Breast epithelium (tissue), 4 donors: ENCODE measurements around the gene TPGS2. TPM values are rescaled to one million over a fixed set of nuclear protein-coding genes. Genes with fewer than 3 reads are reported as not detected.

Experiments
- DNase-seq, 2 donors: peaks; one replicate each; pipeline ENCODE4 v3.0.0-alpha.2; 2019; ENCODE audit warnings: low spot score in 2 of 2
- H3K27ac ChIP-seq, 2 donors: fragments of 200-600 bp; sonication (generic) in 1 of 2; one replicate each; pipeline ENCODE4 v1.5.1; 2016 to 2019; ENCODE audit warnings: mild to moderate bottlenecking in 1 of 2
- H3K27me3 ChIP-seq, 2 donors: fragments of 200-600 bp; sonication (generic) in 1 of 2; one replicate each; pipeline versions ENCODE4 v1.5.1 to v1.6.0; 2017 to 2019; ENCODE audit warnings: control low read depth in 1 of 2, mild to moderate bottlenecking in 1 of 2
- H3K36me3 ChIP-seq: fragments of 200-600 bp; one replicate; pipeline ENCODE4 v1.5.1; 2019
- H3K4me1 ChIP-seq, 2 donors: fragments of 200-600 bp; sonication (generic); one replicate each; pipeline ENCODE4 v1.5.1; 2016 to 2019; ENCODE audit warnings: control low read depth in 1 of 2
- H3K4me3 ChIP-seq, 3 donors: fragments of 200-600 bp; sonication (generic); 1 replicate in 2 of 3; 2 replicates in 1 of 3; pipeline ENCODE4 v1.5.1; 2016 to 2019; ENCODE audit warnings: mild to moderate bottlenecking in 3 of 3, moderate library complexity in 2 of 3
- H3K9me3 ChIP-seq, 2 donors: fragments of 200-600 bp; sonication (generic) in 1 of 2; one replicate each; pipeline ENCODE4 v1.5.1; 2016 to 2019; ENCODE audit warnings: control low read depth in 1 of 2
- CTCF ChIP-seq, 3 donors: fragments of 450-650 bp; IDR thresholded peaks; one replicate each; pipeline ENCODE4 v1.5.1; 2016 to 2017; ENCODE audit warnings: antibody characterized with exemption in 3 of 3, mild to moderate bottlenecking in 3 of 3, moderate library complexity in 3 of 3
- POLR2A ChIP-seq: fragments of 450-650 bp; IDR thresholded peaks from one replicate; pipeline ENCODE4 v1.6.1; 2016; ENCODE audit warnings: antibody characterized with exemption, mild to moderate bottlenecking, moderate library complexity
- POLR2AphosphoS5 ChIP-seq, 3 donors: sonication (generic); formaldehyde crosslinking; IDR thresholded peaks; one replicate each; pipeline ENCODE4 v1.6.1; 2017; ENCODE audit warnings: antibody characterized with exemption in 3 of 3
- intact Hi-C: fragments of 100-400 bp; cut with DNase I; formaldehyde crosslinking; loops from one replicate; pipeline ENCODE4 v1.15.1; 2023; ENCODE audit warnings: low total_unique reads
- total RNA-seq, 3 donors: library from RNA; depleted of rRNA; stranded (reverse); fragments of >200 nt; gene quantifications; one replicate each; pipeline ENCODE4 v1.1.0, GENCODE V29; 2016

Gene TPGS2
- total RNA-seq, 3 donors from 2014 or later: 70.8 to 98.7 (median 91.8) TPM

- Histone ChIP-seq H3K4me1 (peaks cover 0 to 17% of the 10 kb centered on the region in 2 donors), H3K27ac (peak overlapping the region; percentile 30 to 36), H3K4me3 (no peak overlapping the region), H3K9me3 (no peaks in the 10 kb centered on the region), H3K27me3 (no peaks in the 10 kb centered on the region), H3K36me3 (no peaks in the 10 kb centered on the region)
- DNase-seq: peak in 1 of 2 donors; percentile 36
- intact Hi-C loops: no loop called here
- no peak for TF ChIP-seq POLR2A
- no peak for TF ChIP-seq POLR2AphosphoS5 (IDR thresholded peaks at IDR 0.05)
These were observed 46.1 kb downstream of the TPGS2 start for GRCh38 chr18:36782710-36783109.

- TF ChIP-seq CTCF (IDR thresholded peaks at IDR 0.05): no peak
- TF ChIP-seq POLR2AphosphoS5 (IDR thresholded peaks at IDR 0.05): no peak
- TF ChIP-seq POLR2A: no peak
- H3K36me3 ChIP-seq: no peaks in the 10 kb centered on the region
- no peak for DNase-seq
- H3K27ac ChIP-seq: no peak overlapping the region
- no peak overlapping the region for H3K4me3 ChIP-seq
- H3K4me1 ChIP-seq: no peaks in the 10 kb centered on the region
- no peaks in the 10 kb centered on the region for H3K27me3 ChIP-seq
- intact Hi-C loops: no loop called here
- H3K9me3 ChIP-seq: no peaks in the 10 kb centered on the region
These were observed 48.1 kb downstream of the TPGS2 start for GRCh38 chr18:36780748-36781147.

GRCh38 chr18:36777566-36777965 is 51.2 kb downstream of the TPGS2 start:
- TF ChIP-seq POLR2AphosphoS5 (IDR thresholded peaks at IDR 0.05) (no peak), CTCF (IDR thresholded peaks at IDR 0.05) (no peak), POLR2A (no peak)
- no peak for DNase-seq
- Histone ChIP-seq H3K4me1 (no peaks in the 10 kb centered on the region), H3K27me3 (no peaks in the 10 kb centered on the region), H3K36me3 (no peaks in the 10 kb centered on the region), H3K4me3 (no peak overlapping the region), H3K27ac (no peak overlapping the region), H3K9me3 (no peaks in the 10 kb centered on the region)
- intact Hi-C loops: no loop called here

GRCh38 chr18:36776650-36777049 is 52.2 kb downstream of the TPGS2 start:
- no peak overlapping the region for H3K27ac ChIP-seq
- H3K4me1 ChIP-seq: no peaks in the 10 kb centered on the region
- H3K9me3 ChIP-seq: no peaks in the 10 kb centered on the region
- H3K27me3 ChIP-seq: no peaks in the 10 kb centered on the region
- intact Hi-C loops: no loop called here
- H3K4me3 ChIP-seq: no peak overlapping the region
- H3K36me3 ChIP-seq: no peaks in the 10 kb centered on the region
- TF ChIP-seq CTCF (IDR thresholded peaks at IDR 0.05) (no peak), POLR2AphosphoS5 (IDR thresholded peaks at IDR 0.05) (no peak), POLR2A (no peak)
- DNase-seq: no peak

GRCh38 chr18:36775396-36775795 is 53.4 kb downstream of the TPGS2 start:
- Histone ChIP-seq H3K4me1 (no peaks in the 10 kb centered on the region), H3K27me3 (no peaks in the 10 kb centered on the region), H3K9me3 (no peaks in the 10 kb centered on the region), H3K27ac (no peak overlapping the region), H3K4me3 (no peak overlapping the region), H3K36me3 (no peaks in the 10 kb centered on the region)
- no peak for TF ChIP-seq POLR2AphosphoS5 (IDR thresholded peaks at IDR 0.05)
- no peak for TF ChIP-seq POLR2A
- TF ChIP-seq CTCF (IDR thresholded peaks at IDR 0.05): no peak
- intact Hi-C loops: no loop called here
- no peak for DNase-seq

- Histone ChIP-seq H3K9me3 (no peaks in the 10 kb centered on the region), H3K27ac (no peak overlapping the region), H3K27me3 (no peaks in the 10 kb centered on the region), H3K4me3 (no peak overlapping the region), H3K4me1 (no peaks in the 10 kb centered on the region), H3K36me3 (no peaks in the 10 kb centered on the region)
- DNase-seq: no peak
- no peak for TF ChIP-seq CTCF (IDR thresholded peaks at IDR 0.05)
- TF ChIP-seq POLR2A: no peak
- TF ChIP-seq POLR2AphosphoS5 (IDR thresholded peaks at IDR 0.05): no peak
- intact Hi-C loops: no loop called here
These were observed 56.5 kb downstream of the TPGS2 start for GRCh38 chr18:36772241-36772723.
